Middle frontal gyrus (tissue), 1 donor: ENCODE results near the gene DTX3.
"Not testable (repeated sequence)": the region's sequence is repeated elsewhere in the genome, so short reads cannot be mapped to it uniquely, and the experiment has no call there.

Experiments used
- DNase-seq: peaks from one replicate; pipeline ENCODE4 v3.0.0-alpha.2; 2015; ENCODE audit warnings: low spot score; ENCODE audit errors: extremely low spot score

DTX3 gene

GRCh38 chr12:57631566-57632072 lies 27.0 kb downstream of the DTX3 start:
- no peak for DNase-seq

- no peak for DNase-seq
Observed at GRCh38 chr12:57632073-57632957, 27.7 kb downstream of the DTX3 start.

GRCh38 chr12:57632958-57633840 lies 28.6 kb downstream of the DTX3 start, which contains the start of gene B4GALNT1:
TSS of gene B4GALNT1 (minus strand) at chr12:57633201. CDS start at chr12:57632132, 1,069 bp downstream.
- no peak for DNase-seq

GRCh38 chr12:57636731-57637130 lies 32.1 kb downstream of the DTX3 start:
- not testable (repeated sequence) for DNase-seq

GRCh38 chr12:57637364-57637763 lies 32.7 kb downstream of the DTX3 start:
- DNase-seq = no peak

GRCh38 chr12:57638096-57638495 lies 33.5 kb downstream of the DTX3 start:
- DNase-seq = no peak

GRCh38 chr12:57640175-57641042 lies 35.8 kb downstream of the DTX3 start:
- DNase-seq = no peak

GRCh38 chr12:57641699-57642442 lies 37.2 kb downstream of the DTX3 start:
- DNase-seq = no peak

GRCh38 chr12:57645990-57646658 lies 41.5 kb downstream of the DTX3 start:
- not testable (repeated sequence) for DNase-seq

GRCh38 chr12:57646659-57647049 lies 42.0 kb downstream of the DTX3 start:
- not testable (repeated sequence) for DNase-seq

- no peak for DNase-seq
Observed at GRCh38 chr12:57654042-57654441, 49.4 kb downstream of the DTX3 start.

GRCh38 chr12:57655541-57656240 lies 51.1 kb downstream of the DTX3 start:
- DNase-seq = no peak

GRCh38 chr12:57656408-57656807 lies 51.8 kb downstream of the DTX3 start:
- not testable (repeated sequence) for DNase-seq

GRCh38 chr12:57657744-57658143 lies 53.1 kb downstream of the DTX3 start:
- DNase-seq = no peak

GRCh38 chr12:57658890-57659289 lies 54.3 kb downstream of the DTX3 start:
- no peak for DNase-seq
